NOMO-1 (cell line): ENCODE results near the gene BABAM2.
"Not testable (repeated sequence)": the region's sequence is repeated elsewhere in the genome, so short reads cannot be mapped to it uniquely, and the experiment has no call there.

Source experiments
- DNase-seq, 2 experiments: peaks; one replicate each; lab custom pipeline; 2025; ENCODE audit not compliant: unreplicated experiment in 2 of 2; lab: John Stamatoyannopoulos, UW

Gene BABAM2

DNA sequence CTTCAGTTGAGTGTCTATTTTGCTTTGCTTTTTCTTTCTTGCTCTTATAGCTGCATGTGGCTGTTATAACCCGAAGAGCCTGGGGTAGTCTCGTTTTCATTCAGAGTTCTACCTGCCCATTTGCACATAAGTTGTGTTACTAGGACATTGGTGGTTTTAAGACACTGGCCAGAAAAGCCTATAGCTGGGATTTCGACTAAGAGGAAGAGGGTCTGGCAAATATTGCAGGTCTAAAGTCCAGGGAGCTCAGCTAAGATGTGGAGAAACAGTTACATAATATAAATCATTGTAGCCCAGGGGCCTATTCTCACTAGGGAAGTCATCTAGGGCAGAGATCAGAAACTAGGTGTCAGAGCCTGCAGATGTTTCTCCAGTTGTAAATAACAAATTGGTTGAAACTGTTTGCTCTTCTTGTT, 120.8 kb downstream of the BABAM2 start:
- DNase-seq, result peak; percentile 72 to 87

DNA sequence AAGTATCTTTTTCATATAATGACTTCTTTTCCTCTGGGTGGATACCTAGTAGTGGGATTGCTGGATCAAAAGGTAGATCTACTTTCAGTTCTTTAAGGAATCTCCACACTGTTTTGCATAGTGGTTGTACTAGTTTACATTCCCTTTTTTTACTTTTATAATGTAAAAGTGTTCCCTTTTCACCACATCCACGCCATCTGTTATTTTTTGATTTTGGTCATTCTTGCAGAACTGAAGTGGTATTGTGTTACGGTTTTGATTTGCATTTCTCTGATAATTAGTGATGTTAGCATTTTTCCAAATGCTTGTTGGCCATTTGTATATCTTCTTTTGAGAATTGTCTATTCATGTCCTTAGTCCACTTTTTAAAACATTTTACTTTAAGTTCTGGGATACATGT, 127.9 kb downstream of the BABAM2 start:
- DNase-seq, result not testable (repeated sequence)

- DNase-seq, result not testable (repeated sequence)
Observed at GRCh38 chr2:28019521-28019920, 129.0 kb downstream of the BABAM2 start.

GRCh38 chr2:28021898-28022297, 131.4 kb downstream of the BABAM2 start:
- peak; percentile 12 to 30 for DNase-seq

DNA sequence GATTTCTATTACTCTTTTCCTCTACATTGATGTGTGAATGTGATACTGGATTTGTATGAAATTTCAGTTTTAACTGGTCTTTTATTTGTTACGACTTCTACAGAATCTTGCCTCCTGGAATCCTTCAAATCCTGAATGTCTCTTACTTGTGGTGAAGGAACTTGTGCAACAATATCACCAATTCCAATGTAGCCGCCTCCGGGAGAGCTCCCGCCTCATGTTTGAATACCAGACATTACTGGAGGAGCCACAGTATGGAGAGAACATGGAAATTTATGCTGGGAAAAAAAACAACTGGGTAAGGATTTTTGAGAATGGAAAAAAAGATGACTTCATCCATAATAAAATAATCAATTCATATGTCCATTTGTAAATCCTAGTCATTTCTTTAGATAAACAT, 134.6 kb downstream of the BABAM2 start:
- no peak for DNase-seq

DNA sequence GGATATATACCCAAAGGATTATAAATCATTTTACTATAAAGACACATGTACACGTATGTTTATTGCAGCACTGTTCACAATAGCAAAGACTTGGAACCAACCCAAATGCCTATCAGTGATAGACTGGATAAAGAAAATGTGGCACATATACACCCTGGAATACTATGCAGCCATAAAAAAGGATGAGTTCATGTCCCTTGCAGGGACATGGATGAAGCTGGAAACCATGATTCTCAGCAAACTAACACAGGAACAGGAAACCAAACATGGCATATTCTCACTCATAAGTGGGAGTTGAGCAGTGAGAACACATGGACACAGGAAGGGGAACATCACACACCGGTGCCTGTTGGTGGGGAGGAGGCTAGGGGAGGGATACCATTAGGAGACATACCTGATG, 135.7 kb downstream of the BABAM2 start:
- DNase-seq, result not testable (repeated sequence)

DNA sequence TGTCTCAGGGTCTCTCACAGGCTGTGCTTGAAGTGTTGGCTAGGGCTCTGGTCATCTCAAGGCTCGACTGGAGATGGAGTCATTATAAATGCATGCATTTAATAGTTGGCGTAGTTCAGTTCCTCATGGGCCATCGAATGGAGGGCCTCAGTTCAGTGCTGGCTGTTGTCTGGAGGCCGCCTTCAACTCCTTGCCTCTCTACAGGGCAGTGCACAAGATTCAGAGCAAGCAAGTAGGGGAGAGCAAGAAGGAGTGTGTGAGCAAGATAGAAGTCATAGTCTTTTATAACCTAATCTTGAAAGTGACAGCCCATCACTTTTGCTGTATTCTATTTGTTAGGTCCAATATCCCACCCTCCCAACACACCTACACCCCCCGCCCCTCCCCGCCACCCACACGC, 137.5 kb downstream of the BABAM2 start:
- DNase-seq, result no peak

DNA sequence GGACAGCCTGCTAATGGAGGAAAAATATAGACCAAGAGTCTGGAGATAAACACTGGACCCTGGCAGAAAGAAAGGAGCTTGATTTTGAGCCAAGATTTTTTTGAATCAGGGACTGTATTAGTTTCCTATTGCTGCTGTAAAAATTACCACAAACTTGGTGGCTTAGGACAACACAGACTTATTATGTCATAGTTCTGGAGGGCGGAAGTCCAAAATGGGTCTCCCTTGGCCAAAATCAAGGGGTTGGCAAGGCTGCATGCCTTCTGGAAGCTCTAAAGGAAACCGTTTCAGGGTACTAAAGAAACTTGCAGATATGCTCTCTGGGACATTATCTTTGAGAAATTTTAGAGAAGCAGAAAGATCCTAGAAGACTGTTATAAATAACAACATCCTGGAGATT, 140.1 kb downstream of the BABAM2 start:
- no peak for DNase-seq

DNA sequence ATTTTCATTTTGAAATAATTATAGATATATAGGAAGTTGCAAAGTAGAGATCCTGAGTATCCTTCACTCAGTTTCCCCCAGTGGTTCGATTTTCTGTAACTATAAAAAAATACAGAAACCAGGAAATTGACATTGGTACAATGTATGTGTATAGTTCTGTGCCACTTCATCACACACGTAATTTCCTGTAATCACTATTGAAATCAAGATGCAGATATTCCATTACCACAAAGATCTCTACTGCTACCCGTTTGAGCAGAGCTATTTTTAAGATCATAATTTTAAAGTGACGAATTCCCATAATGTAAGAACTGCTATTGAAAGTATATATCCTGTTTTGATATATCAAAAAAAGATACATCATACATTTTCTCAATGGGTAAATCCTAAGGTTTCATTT, 142.3 kb downstream of the BABAM2 start:
- DNase-seq, result no peak

GRCh38 chr2:28034696-28035095, 144.2 kb downstream of the BABAM2 start:
- DNase-seq, result no peak

DNA sequence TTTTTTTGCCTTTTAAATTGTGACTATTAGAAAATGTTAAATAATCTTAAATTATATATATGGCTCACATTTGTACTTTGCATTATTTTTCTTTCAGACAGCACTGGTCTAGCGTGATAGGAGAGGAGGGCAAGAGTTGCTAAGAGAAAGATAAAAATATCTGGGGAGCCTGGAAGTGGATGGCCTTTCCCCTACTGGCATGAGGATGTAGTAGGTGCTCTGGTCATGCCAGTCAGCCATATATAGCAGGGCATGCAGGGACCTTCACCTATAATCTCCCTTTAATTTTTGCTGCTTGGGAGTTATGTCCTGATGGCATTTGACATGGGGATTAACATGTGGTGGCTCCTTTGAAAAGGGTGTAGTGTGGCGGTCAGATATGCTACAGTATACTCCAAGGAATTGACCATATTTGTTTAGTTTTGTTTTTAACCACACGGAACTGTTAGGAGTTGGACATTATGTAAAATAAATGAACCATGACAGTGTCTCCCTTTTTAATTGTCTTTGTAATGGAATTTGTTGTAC, 144.7 kb downstream of the BABAM2 start:
- DNase-seq, result no peak

DNA sequence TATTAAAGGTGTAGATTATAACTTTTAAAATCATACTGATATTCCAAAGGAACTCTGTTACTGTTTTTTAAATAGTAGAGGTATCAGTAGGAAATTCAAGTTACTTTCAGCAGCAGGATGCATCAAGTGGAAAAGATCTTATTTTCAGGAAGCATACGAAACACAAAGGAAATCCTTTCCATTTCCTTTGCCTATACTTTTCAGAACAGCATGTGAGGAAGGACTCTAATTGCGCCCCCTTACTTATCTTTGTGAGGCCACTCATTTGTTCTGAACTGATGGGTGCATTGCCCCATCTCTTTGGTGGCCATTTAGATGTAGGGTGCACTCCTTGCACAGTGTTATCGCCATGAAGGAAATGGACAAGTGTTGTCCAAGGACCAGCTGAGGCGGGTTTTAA, 145.3 kb downstream of the BABAM2 start:
- DNase-seq, result no peak

DNA sequence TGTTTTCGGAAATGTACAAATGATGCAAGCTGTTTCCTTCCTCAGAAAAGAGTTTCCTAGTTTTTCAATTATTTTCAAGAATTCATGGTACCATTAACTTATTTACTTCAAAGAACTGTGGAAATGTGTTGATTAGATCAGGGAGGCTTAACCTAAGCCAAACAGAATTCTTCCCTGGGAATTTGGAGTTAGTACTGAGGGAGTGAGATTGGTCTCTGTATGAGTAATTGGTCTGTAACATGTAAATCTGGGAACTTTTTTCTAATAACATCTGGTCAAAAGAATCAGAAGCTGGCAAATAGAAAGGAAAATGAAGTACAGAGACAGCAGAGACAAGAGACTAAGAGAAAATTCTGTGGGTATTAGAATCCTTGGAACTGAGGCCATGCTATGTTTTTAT, 145.8 kb downstream of the BABAM2 start:
- no peak for DNase-seq

- no peak for DNase-seq
Observed at GRCh38 chr2:28038722-28039121, 148.2 kb downstream of the BABAM2 start.

DNA sequence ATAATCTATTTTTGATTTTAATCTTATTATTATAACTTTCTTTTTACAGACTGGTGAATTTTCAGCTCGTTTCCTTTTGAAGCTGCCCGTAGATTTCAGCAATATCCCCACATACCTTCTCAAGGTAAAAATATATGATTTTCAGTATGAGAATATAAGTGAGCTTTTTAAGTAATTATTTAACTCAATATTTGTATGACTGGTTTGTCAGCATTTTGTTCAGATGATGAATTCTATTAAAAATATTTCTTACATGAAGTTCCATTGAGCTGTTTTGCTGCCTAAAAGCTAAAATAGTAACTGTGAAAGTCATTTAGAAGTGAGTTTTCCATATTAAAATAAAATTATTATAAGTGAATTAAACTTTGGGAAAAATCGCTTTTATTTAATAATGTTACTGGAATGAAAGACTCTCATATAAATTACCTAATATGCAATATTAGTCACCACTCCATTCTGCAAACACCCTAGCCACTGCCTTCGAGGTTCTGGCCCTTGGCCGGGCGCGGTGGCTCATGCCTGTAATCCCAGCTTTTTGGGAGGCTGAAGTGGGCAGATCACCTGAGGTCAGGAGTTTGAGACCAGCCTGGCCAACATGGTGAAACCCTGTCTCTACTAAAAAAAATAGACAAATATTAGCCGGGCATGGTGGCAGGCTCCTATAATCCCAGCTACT, 155.3 kb downstream of the BABAM2 start:
- DNase-seq, result no peak

DNA sequence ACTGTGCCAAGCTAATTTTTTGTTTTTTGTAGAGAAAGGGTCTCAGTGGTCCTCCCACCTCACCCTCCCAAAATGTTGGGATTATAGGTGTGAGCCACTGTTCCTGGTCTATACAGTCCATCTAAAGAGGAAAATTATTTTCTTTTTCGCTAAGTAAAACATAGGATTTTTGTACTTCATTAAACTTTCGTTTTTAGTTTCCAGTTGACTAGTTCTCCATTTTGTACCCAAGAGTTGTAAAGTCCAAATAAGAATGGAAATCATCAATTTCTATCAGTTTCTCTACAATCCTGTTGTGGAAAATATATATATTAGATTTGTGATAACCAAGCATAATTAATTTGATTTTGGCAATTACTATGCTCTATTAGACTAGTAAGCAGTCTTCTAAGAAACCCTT, 156.4 kb downstream of the BABAM2 start:
- peak in 1 of 2 experiments; percentile 6 for DNase-seq

GRCh38 chr2:28047681-28048080, 157.2 kb downstream of the BABAM2 start:
- peak; percentile 57 to 72 for DNase-seq

DNA sequence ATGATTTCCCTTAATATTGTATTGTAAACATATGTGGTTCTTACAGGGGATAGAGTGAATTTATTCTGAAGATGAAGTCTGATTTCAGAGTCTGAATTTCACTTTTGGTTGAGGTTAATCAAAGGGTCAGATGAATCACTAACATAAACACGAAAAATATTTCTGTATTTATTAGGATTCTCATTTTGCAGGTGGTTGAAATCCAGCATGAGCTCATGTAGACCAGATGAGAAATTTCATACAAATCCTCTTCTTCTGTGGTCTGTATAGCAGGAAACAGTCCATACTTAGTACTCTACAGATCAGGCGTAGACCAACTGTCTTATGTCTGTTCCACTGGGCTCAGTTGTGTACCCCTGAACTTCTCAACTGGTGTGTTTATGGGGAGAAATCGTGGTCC, 157.8 kb downstream of the BABAM2 start:
- no peak for DNase-seq

- DNase-seq, result no peak
Observed at GRCh38 chr2:28049416-28049815, 158.9 kb downstream of the BABAM2 start.

- DNase-seq, result no peak
Observed at GRCh38 chr2:28049899-28050298, 159.4 kb downstream of the BABAM2 start.

DNA sequence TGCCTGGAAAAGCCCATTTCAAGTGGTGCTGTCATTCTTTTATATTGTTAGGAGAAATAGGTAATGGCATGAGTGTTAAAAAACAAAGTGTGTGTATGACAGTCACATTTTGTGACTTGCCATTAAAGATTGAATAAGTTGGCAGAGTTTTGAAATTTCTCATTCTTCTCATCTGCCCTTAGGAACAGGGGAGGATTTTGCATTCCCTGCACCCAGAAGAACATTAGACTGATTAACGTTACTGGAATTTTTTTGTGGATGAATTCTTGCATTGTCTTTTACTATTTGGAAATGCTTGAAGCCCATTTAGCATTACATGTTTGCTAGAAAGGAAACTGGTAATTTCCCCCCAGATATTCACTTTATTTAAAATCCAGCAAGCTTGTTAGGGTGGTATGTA, 162.2 kb downstream of the BABAM2 start:
- no peak for DNase-seq

DNA sequence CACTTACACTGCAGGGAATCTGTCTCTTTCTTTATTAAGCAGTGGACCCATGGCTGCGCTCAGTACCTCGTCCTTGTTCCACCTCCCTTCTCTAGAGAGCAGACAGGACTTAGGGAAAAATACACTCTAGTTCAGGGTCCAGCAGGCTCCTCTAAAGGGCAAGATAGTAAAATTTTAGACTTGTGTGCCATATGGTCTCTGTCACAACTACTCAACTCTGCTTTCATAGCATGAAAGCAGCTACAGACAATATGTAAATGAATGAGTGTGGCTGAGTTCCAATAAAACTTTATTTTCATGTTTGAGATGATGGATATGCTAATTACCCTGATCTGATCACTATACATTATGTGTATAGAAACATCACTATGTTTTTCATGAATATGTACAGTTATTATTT, 163.1 kb downstream of the BABAM2 start:
- DNase-seq, result no peak

GRCh38 chr2:28054916-28055315, 164.4 kb downstream of the BABAM2 start:
- DNase-seq, result no peak
